GM12878 (cell line): ENCODE data around the gene S1PR4. TPM values are rescaled to one million over a fixed set of nuclear protein-coding genes. Genes with fewer than 3 reads are reported as not detected.

Source experiments
- BHLHE40 ChIP-seq, 2 experiments: fragments of 450-650 bp in 1 of 2; IDR thresholded peaks; 2 replicates each; pipeline ENCODE4 v1.6.1; 2011 to 2017; ENCODE audit warnings: low read depth in 2 of 2, borderline replicate concordance in 1 of 2, improper control_type of control experiment in 1 of 2, low read length in 1 of 2, mild to moderate bottlenecking in 1 of 2
- CHD4 ChIP-seq: fragments of 200-600 bp; sonication (generic); IDR thresholded peaks from 2 replicates; pipeline ENCODE4 v1.6.1; 2016; ENCODE audit warnings: mild to moderate bottlenecking
- E4F1 ChIP-seq: fragments of 450-650 bp; IDR thresholded peaks from 2 replicates; pipeline ENCODE4 v1.6.1; 2018; ENCODE audit warnings: borderline replicate concordance, mild to moderate bottlenecking; ENCODE audit not compliant: partially characterized antibody
- EED ChIP-seq: sonication (generic); IDR thresholded peaks from 2 replicates; pipeline ENCODE4 v1.6.1; 2016; ENCODE audit warnings: antibody characterized with exemption, low read depth
- FOXK2 ChIP-seq: fragments of 450-650 bp; IDR thresholded peaks from 2 replicates; pipeline ENCODE4 v1.6.1; 2017; ENCODE audit warnings: mild to moderate bottlenecking, moderate library complexity
- JUND ChIP-seq: IDR thresholded peaks from 2 replicates; pipeline ENCODE4 v1.6.1; 2012; ENCODE audit warnings: low read depth, mild to moderate bottlenecking, low read length, improper control_type of control experiment, moderate library complexity
- MEF2A ChIP-seq: IDR thresholded peaks from 2 replicates; pipeline ENCODE4 v1.6.1; 2011; ENCODE audit warnings: low read depth, mild to moderate bottlenecking, low read length, moderate library complexity; ENCODE audit not compliant: insufficient read depth
- MXI1 ChIP-seq: fragments of 150-350 bp; IDR thresholded peaks from 2 replicates; pipeline ENCODE4 v1.6.1; 2011; ENCODE audit warnings: low read depth, mild to moderate bottlenecking, inconsistent platforms, low read length, improper control_type of control experiment
- NBN ChIP-seq: fragments of 450-650 bp; IDR thresholded peaks from 2 replicates; pipeline ENCODE4 v1.6.1; 2016
- NFIC ChIP-seq: IDR thresholded peaks from 2 replicates; pipeline ENCODE4 v1.6.1; 2012; ENCODE audit warnings: low read depth, mild to moderate bottlenecking, inconsistent platforms, low read length, moderate library complexity
- NFYA ChIP-seq: IDR thresholded peaks from 2 replicates; pipeline ENCODE4 v1.6.1; 2011; ENCODE audit warnings: low read depth, mild to moderate bottlenecking, low read length, improper control_type of control experiment, borderline replicate concordance
- NR2C1 ChIP-seq: fragments of 450-650 bp; IDR thresholded peaks from 2 replicates; pipeline ENCODE4 v1.6.1; 2017; ENCODE audit warnings: antibody characterized with exemption, mild to moderate bottlenecking, moderate library complexity
- NR2C2 ChIP-seq: IDR thresholded peaks from 2 replicates; pipeline ENCODE4 v1.6.1; 2011; ENCODE audit warnings: borderline replicate concordance, low read depth; ENCODE audit not compliant: control insufficient read depth, insufficient read length
- NR2F1 ChIP-seq: fragments of 450-650 bp; conservative IDR thresholded peaks from 2 replicates; pipeline ENCODE4 v1.6.1; 2017; ENCODE audit warnings: mild to moderate bottlenecking
- PBX3 ChIP-seq: IDR thresholded peaks from 2 replicates; pipeline ENCODE4 v1.6.1; 2011; ENCODE audit warnings: mild to moderate bottlenecking, low read depth, low read length, moderate library complexity; ENCODE audit not compliant: insufficient replicate concordance
- PML ChIP-seq: IDR thresholded peaks from 2 replicates; pipeline ENCODE4 v1.6.1; 2012; ENCODE audit warnings: low read length, inconsistent platforms
- POLR2A ChIP-seq: IDR thresholded peaks from 2 replicates; pipeline ENCODE4 v1.6.1; 2011; ENCODE audit warnings: low read depth, mild to moderate bottlenecking, low read length
- POLR2AphosphoS2 ChIP-seq: IDR thresholded peaks from 2 replicates; pipeline ENCODE4 v1.6.1; 2011; ENCODE audit warnings: low read depth, mild to moderate bottlenecking, low read length, improper control_type of control experiment, moderate library complexity
- PRDM15 ChIP-seq: fragments of 450-650 bp; formaldehyde crosslinking; IDR thresholded peaks from 2 replicates; pipeline ENCODE4 v1.4.0; 2020; ENCODE audit warnings: mild to moderate bottlenecking, moderate library complexity
- RAD51 ChIP-seq: fragments of 450-650 bp; IDR thresholded peaks from 2 replicates; pipeline ENCODE4 v1.6.1; 2016; ENCODE audit warnings: moderate library complexity, mild to moderate bottlenecking, inconsistent platforms
- SMC3 ChIP-seq: IDR thresholded peaks from 2 replicates; pipeline ENCODE4 v1.6.1; 2011; ENCODE audit warnings: low read length, improper control_type of control experiment, borderline replicate concordance
- TAF1 ChIP-seq: IDR thresholded peaks from 2 replicates; pipeline ENCODE4 v1.6.1; 2011; ENCODE audit warnings: mild to moderate bottlenecking, low read depth, low read length, borderline replicate concordance
- TCF12 ChIP-seq: IDR thresholded peaks from 2 replicates; pipeline ENCODE4 v1.6.1; 2011; ENCODE audit warnings: low read depth, mild to moderate bottlenecking, low read length
- TCF7 ChIP-seq: IDR thresholded peaks from 2 replicates; pipeline ENCODE4 v1.6.1; 2014; ENCODE audit warnings: antibody characterized with exemption, borderline replicate concordance
- WRNIP1 ChIP-seq: IDR thresholded peaks from 2 replicates; pipeline ENCODE4 v1.6.1; 2011; ENCODE audit warnings: low read depth, low read length, improper control_type of control experiment, borderline replicate concordance
- ZZZ3 ChIP-seq: IDR thresholded peaks from 2 replicates; pipeline ENCODE4 v1.6.1; 2011; ENCODE audit warnings: low read depth; ENCODE audit not compliant: control insufficient read depth, insufficient read length
- polyA plus RNA-seq, 11 experiments: library from polyadenylated mRNA; depleted of rRNA in 4 of 11; unstranded in 6 of 11; stranded (reverse) in 5 of 11; fragments of >200 nt; fragmentation: Nextera tagmentation in 4 of 11; fragmentation: Illumina TruSeq in 1 of 11; extraction: Ambion mirVana in 4 of 11; extraction: Trizol in 1 of 11; gene quantifications; 1 replicate in 1 of 11; 2 replicates in 10 of 11; pipeline versions ENCODE4 v1.2.1 to v1.2.3, GENCODE V29; 2011 to 2016; ENCODE audit warnings: inconsistent platforms in 2 of 11, missing spikeins in 2 of 11, low read depth in 1 of 11
- total RNA-seq, 4 experiments: library from RNA; depleted of rRNA in 3 of 4; stranded (reverse); fragments of >200 nt in 3 of 4; fragmentation: Illumina TruSeq in 1 of 4; extraction: Trizol in 1 of 4; gene quantifications; 2 replicates each; pipeline versions ENCODE4 v1.2.1 to v1.2.3, GENCODE V29; 2013 to 2021

The S1PR4 gene
- total and polyA plus RNA-seq, 10 of the 15 experiments (the other 5 are each of a cell fraction or from before 2014, with no cell fraction given), result 0.19 to 57.7 (median 32.4) TPM; not detected in 1

GRCh38 chr19:3210347-3211017, 31.9 kb downstream of the S1PR4 start (continued):
- TF ChIP-seq PRDM15 (CRISPR knock-in tag) (no peak), POLR2A (peak; percentile 53; the same call in 1 of the 2 replicates), SMC3 (peak; percentile 66), PML (no peak), CHD4 (no peak), EED (no peak), JUND (no peak), E4F1 (no peak), BHLHE40 (IDR thresholded peaks at IDR 0.05; ENCODE audit: borderline replicate concordance in 1 of 2, low read depth in 2 of 2, low read length in 1 of 2) (0 out of 4 replicates have a peak, but pooled peaks of 1 of the 2 experiments have one; percentile 8), TAF1 (no peak), TCF7 (no peak), RAD51 (no peak), NR2C1 (no peak), NFYA (no peak), TCF12 (0 out of 2 replicates have a peak, but pooled peaks have one; percentile 8), NBN (no peak), MXI1 (no peak), NFIC (no peak), ZZZ3 (no peak), NR2C2 (no peak), FOXK2 (no peak), POLR2AphosphoS2 (no peak), NR2F1 (0 out of 2 replicates have a peak, but pooled peaks have one; percentile 10), MEF2A (no peak), PBX3 (peak; percentile 29), WRNIP1 (no peak)
